Naive thymus-derived CD8-positive, alpha-beta T cell (primary cell): ENCODE measurements around the gene STXBP1. TPM values are rescaled to one million over a fixed set of nuclear protein-coding genes. Genes with fewer than 3 reads are reported as not detected.

Experiments used
- ATAC-seq, 2 donors: fragments of 150-1000 bp; cut with Tn5 transposase in 1 of 2; sonication (Bioruptor Pico), chemical (Tn5 transposase) in 1 of 2; 1 replicate in 1 of 2; 2 replicates in 1 of 2; pipeline ENCODE4 v1.10.0; 2021; ENCODE audit warnings: mild to moderate bottlenecking in 2 of 2, moderate library complexity in 2 of 2
- POLR2A ChIA-PET: fragments of 350-600 bp; sonication (Branson Sonifier 250); formaldehyde crosslinking; loops from one replicate; lab custom pipeline; 2021; ENCODE audit warnings: antibody characterized with exemption; lab: Charles Lee
- DNase-seq, 10 donors: peaks; one replicate each; pipeline versions ENCODE4 v3.0.0 to v3.0.0-alpha.2; 2020 to 2022
- H3K27ac Mint-ChIP-seq, 10 donors: one replicate each; pipeline ENCODE4 v1.8.0; 2020 to 2022; ENCODE audit warnings: mild to moderate bottlenecking in 10 of 10, mixed read lengths in 10 of 10, moderate library complexity in 4 of 10, inconsistent platforms in 1 of 10
- H3K27me3 Mint-ChIP-seq, 5 donors: one replicate each; pipeline ENCODE4 v1.8.0; 2021 to 2022; ENCODE audit warnings: mixed read lengths in 5 of 5
- H3K36me3 Mint-ChIP-seq, 3 donors: one replicate each; pipeline ENCODE4 v1.8.0; 2020 to 2022; ENCODE audit warnings: mixed read lengths in 3 of 3, mild to moderate bottlenecking in 2 of 3, inconsistent platforms in 1 of 3
- H3K4me1 Mint-ChIP-seq, 4 donors: one replicate each; pipeline ENCODE4 v1.8.0; 2021 to 2022; ENCODE audit warnings: mixed read lengths in 4 of 4
- H3K4me3 Mint-ChIP-seq, 10 donors: one replicate each; pipeline ENCODE4 v1.8.0; 2020 to 2022; ENCODE audit warnings: mild to moderate bottlenecking in 10 of 10, mixed read lengths in 10 of 10, moderate library complexity in 6 of 10, inconsistent platforms in 1 of 10
- H3K9me3 Mint-ChIP-seq, 9 donors: one replicate each; pipeline ENCODE4 v1.8.0; 2020 to 2022; ENCODE audit warnings: mixed read lengths in 9 of 9, mild to moderate bottlenecking in 3 of 9, inconsistent platforms in 1 of 9, moderate library complexity in 1 of 9
- polyA plus RNA-seq, 3 donors: library from polyadenylated mRNA; unstranded; fragments of 300-500 nt; fragmentation: Illumina TruSeq; gene quantifications; one replicate each; pipeline ENCODE4 v1.2.3, GENCODE V29; 2021
- total RNA-seq, 8 experiments: library from RNA in 2 of 8; stranded (reverse) in 2 of 8; gene quantifications; one replicate each; pipeline ENCODE4 v1.2.3 and lab custom pipeline; 2021 to 2026

Gene STXBP1
- total and polyA plus RNA-seq, 5 experiments from 2014 or later = 3.4 to 39.7 (median 10.3) TPM

DNA sequence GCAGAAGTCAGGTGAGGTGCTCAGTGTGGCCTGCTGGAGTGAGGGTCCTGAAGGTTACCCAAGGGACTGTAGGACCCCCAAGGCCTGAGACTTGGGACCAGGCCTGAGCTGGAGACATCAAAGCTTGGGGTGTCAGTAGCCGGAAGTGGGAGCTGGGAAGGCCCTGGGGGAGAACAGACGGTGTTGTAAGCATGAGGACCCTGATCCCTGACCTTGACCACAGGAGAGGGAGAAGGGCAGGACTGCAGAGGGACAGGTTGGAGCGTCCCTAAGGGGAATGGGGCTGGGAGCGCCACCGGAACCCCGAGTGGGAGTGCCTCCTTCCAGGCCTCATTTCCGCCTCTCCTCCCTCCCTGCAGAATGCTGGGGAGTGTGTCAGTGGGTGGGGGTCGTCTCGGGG, 104.3 kb downstream of the STXBP1 start:
- ATAC-seq (no peak), DNase-seq (no peak)
- Mint-ChIP-seq H3K27me3 (no peaks in the 10 kb centered on the region), H3K9me3 (no peaks in the 10 kb centered on the region), H3K27ac (peak overlapping the region; percentile 95 to 99 (median 98)), H3K36me3 (no peaks in the 10 kb centered on the region), H3K4me1 (peaks cover 19 to 52% (median 41%) of the 10 kb centered on the region in 4 donors), H3K4me3 (peak overlapping the region; percentile 90 to 100 (median 99))
- POLR2A ChIA-PET = interaction anchor here (1.1 to 3.3 kb wide), 5 partner anchors 17 to 182 kb away, joined by 4 to 19 read pairs (median 6); partner anchors contain the start of gene TOR2A

DNA sequence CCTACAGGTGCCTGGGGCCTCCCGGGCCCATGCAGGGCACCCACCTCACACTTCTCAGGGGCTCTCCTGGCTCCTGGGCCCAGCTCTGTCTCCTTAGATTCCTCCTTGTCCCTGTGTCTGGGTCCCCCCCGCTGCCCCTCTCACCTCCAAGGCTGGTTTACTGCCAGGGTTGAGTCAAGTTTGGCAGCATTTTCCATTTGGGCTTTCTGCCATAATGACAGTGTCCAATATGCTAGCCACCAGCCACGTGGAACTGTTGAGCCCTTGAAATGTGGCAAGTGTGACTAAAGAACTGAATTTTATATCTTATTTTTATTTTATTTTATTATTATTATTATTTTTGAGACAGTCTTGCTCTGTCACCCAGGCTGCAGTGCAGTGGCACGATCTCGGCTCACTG, 105.7 kb downstream of the STXBP1 start:
- Mint-ChIP-seq H3K27ac (peak overlapping the region in 5 of 10 donors; percentile 24 to 89 (median 63)), H3K4me3 (peak overlapping the region in 4 of 10 donors; percentile 22 to 62 (median 40)), H3K36me3 (no peaks in the 10 kb centered on the region), H3K4me1 (peaks cover 19 to 51% (median 37%) of the 10 kb centered on the region in 4 donors), H3K9me3 (no peaks in the 10 kb centered on the region), H3K27me3 (peaks cover 0 to 2% (median 0%) of the 10 kb centered on the region in 5 donors)
- DNase-seq (no peak), ATAC-seq (no peak)
- POLR2A ChIA-PET = interaction anchor here (0.6 to 3.3 kb wide), 4 partner anchors 14 to 152 kb away, joined by 3 to 19 read pairs (median 4); partner anchors contain the start of gene TOR2A

DNA sequence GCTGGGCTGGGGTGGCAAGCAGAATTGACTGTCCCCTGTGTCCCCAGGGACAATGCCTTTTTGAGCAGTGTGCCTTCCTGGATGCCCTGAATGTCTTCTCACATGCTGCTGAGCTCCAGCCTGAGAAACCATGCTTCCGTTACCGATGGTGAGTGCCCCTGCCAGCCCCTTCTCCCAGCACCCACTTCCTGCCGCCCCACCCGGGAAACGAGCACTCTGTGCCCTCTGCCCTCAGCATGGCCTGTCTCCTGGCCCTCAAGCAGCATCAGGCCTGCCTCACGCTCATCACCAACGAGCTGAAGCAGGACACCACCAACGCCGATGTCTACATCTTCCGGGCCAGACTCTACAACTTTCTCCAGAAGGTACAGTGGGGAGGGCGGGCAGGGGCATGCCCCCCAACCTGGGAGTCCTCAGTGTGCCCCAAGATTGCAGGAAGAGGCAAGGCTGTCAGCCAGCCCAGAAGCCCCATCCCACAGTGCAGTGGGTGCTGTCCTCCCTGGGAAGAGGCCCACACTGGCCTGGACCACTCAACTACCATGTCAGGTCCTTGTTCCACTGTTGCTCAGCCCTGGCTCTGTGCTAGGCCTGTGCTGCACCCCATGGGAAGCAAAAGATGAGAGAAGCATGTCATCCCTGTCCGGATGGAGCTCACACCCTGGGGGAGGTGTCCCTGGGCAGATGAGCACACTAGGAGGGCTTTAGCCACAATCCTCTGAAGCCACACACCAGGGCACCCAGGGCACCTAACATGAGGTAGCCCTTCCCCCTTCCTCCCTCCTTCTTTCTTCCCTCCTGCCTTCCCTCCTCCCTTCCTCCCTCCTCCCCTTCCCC, 108.2 kb downstream of the STXBP1 start:
- Mint-ChIP-seq H3K27me3 (peaks cover 0 to 2% (median 0%) of the 10 kb centered on the region in 5 donors), H3K4me1 (peaks cover 19 to 45% (median 35%) of the 10 kb centered on the region in 4 donors), H3K4me3 (peak overlapping the region; percentile 44 to 90 (median 76)), H3K27ac (peak overlapping the region; percentile 71 to 97 (median 94)), H3K9me3 (no peaks in the 10 kb centered on the region), H3K36me3 (no peaks in the 10 kb centered on the region)
- POLR2A ChIA-PET = interaction anchor here (1.1 to 1.6 kb wide), 8 partner anchors 11 to 150 kb away, joined by 3 to 6 read pairs (median 4); partner anchors contain the start of gene TOR2A
- DNase-seq (peak in 6 of 10 donors; percentile 15 to 54 (median 44)), ATAC-seq (peak; percentile 13)

DNA sequence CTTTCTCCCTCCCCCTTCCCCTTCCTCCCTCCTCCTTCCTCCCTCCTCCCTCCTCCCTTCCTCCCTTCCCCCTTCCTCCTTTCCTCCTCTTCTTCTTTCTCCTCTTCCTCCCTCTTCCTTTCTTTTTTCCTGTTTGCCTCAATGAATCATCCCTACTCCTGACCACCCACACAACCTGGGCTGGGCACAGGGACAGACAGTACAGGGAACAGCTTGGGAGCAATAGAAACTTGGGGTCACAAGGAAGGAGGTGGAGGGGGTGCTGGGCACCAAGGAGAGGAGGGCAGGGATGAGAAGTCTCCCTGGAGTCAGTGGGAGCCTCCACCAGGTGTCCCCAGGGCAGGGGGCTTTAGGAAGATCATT, 108.8 kb downstream of the STXBP1 start:
- Mint-ChIP-seq H3K9me3 (no peaks in the 10 kb centered on the region), H3K4me1 (peaks cover 16 to 41% (median 29%) of the 10 kb centered on the region in 4 donors), H3K36me3 (no peaks in the 10 kb centered on the region), H3K4me3 (peak overlapping the region; percentile 42 to 82 (median 59)), H3K27ac (peak overlapping the region; percentile 47 to 95 (median 86)), H3K27me3 (peaks cover 0 to 2% (median 0%) of the 10 kb centered on the region in 5 donors)
- no peak for DNase-seq
- ATAC-seq = no peak
- POLR2A ChIA-PET = interaction anchor here (1.1 to 1.6 kb wide), 6 partner anchors 14 to 113 kb away, joined by 3 to 5 read pairs (median 4); partner anchors contain the start of gene TOR2A

DNA sequence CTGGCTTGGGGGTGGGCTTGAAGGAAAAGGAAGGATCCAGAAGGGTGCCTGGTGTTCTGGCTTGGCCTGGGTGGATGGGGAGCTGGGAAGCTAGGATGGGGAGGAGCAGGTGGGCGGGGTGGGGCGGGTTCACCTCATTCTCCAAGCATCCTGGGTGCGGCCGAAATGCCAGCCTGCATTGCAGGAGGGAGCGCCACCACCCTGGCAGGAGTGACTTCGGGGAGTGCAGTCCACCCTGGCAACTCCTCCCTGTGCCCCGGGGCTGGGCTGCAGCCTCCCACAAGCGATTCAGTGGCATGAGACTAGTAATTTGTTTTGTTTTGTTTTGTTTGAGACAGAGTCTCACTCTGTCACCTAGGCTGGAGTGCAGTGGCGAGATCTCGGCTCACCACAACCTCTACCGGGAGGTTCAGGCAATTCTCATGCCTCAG, 109.3 kb downstream of the STXBP1 start:
- ATAC-seq = peak; percentile 35 to 39
- Mint-ChIP-seq H3K27me3 (peaks cover 0 to 2% (median 0%) of the 10 kb centered on the region in 5 donors), H3K4me1 (peaks cover 13 to 35% (median 24%) of the 10 kb centered on the region in 4 donors), H3K9me3 (no peaks in the 10 kb centered on the region), H3K4me3 (peak overlapping the region; percentile 39 to 82 (median 63)), H3K36me3 (no peaks in the 10 kb centered on the region), H3K27ac (peak overlapping the region in 9 of 10 donors; percentile 39 to 95 (median 86))
- POLR2A ChIA-PET = interaction anchor here (1.3 kb wide), 1 partner anchor 16 kb away, joined by 4 read pairs; no protein-coding TSS in a partner anchor
- DNase-seq = peak in 1 of 10 donors; percentile 29

DNA sequence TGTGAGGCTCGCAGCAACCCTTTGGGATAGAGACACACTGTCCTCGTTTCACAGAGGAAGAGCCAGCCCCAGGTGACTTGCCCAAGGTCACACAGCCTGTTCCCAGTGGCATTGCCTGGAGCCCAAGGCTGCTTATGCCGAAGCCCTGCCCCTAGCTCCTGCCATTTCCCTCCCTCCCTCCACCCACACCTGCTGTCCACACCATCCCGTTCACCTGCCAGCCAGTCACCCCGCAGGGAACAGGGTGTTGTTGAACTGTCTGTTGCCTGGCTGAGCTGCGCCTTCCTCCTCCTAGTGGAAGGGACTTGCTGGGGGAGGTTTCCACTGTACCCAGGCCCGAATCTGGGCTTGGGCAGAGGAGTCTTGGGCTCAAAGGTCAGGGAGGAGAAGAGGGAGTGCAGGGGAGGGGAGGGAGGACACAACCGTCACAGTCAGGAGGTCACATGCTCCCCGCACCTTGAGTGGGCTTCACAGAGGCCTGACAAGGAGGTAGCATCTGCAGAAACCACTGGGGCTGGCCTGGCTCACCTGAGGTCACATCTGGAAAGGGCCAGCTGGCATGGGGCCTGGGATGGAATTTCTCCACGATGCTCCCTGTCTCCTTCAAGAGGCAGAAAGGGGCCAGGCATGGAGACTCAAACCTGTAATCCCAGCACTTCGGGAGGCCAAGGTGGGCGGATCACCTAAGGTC, 110.1 kb downstream of the STXBP1 start:
- Mint-ChIP-seq H3K27ac (peak overlapping the region in 7 of 10 donors; percentile 53 to 93 (median 66)), H3K36me3 (no peaks in the 10 kb centered on the region), H3K9me3 (no peaks in the 10 kb centered on the region), H3K4me3 (peak overlapping the region in 1 of 10 donors; percentile 60), H3K27me3 (peaks cover 0 to 2% (median 0%) of the 10 kb centered on the region in 5 donors), H3K4me1 (peaks cover 13 to 34% (median 24%) of the 10 kb centered on the region in 4 donors)
- ATAC-seq (no peak), DNase-seq (no peak)
- POLR2A ChIA-PET = no interaction called here

DNA sequence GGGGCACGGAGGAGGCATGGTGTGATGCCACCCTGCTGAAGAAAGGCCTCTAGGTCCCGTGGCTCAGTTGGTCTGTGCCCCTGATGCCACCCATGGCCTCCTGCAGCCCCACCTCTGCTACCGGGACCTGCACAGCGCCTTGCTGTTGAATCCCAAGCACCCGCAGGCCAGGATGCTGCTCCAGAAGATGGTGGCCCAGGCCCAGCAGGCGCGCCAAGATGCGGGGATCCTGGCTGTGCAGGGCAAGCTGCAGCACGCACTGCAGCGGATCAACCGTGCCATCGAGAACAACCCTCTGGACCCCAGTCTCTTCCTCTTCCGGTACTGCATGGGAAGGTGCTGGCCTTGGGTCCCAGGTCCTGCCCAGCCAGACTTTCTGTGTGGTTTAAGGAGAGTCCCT, 110.9 kb downstream of the STXBP1 start:
- Mint-ChIP-seq H3K27me3 (peaks cover 0 to 2% (median 0%) of the 10 kb centered on the region in 5 donors), H3K4me3 (no peak overlapping the region), H3K27ac (peak overlapping the region in 3 of 10 donors; percentile 14 to 56 (median 39)), H3K36me3 (no peaks in the 10 kb centered on the region), H3K9me3 (no peaks in the 10 kb centered on the region), H3K4me1 (peaks cover 13 to 34% (median 24%) of the 10 kb centered on the region in 4 donors)
- POLR2A ChIA-PET = interaction anchor here (0.8 kb wide), 1 partner anchor 9 kb away, joined by 3 read pairs; no protein-coding TSS in a partner anchor
- ATAC-seq = no peak
- DNase-seq = no peak

DNA sequence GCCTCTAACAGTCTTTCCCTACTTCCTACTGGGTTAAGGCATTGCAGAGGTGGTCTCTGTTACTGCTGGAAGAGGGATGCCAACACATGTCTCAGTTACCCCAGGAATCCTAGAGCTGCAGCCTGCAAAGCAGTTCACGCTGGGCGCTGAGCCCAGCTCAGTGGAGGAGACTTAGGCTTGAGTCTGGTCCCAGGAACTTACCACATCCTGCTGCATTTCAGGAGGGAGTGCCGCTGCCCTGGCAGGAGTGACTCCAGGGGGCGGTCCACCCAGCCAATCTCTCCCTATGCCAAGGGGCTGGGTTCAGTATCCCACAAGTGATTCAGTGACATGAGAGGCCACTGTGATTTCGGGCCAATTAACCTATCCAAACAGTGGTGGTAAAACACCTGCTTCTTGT, 111.4 kb downstream of the STXBP1 start:
- H3K9me3 Mint-ChIP-seq = no peaks in the 10 kb centered on the region

DNA sequence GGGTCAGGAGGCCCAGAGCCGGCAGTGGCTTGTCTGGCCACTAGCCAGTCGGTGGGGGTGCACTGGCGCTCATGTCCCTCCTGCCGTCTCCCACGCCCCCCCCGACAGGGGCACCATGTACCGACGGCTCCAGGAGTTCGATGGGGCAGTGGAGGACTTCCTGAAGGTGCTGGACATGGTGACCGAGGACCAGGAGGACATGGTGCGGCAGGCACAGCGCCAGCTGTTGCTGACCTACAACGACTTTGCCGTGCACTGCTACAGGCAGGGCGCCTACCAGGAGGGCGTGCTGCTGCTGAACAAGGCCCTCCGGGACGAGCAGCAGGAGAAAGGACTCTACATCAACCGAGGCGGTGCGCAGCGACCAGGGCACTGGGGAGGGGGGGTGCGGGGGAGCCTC, 111.9 kb downstream of the STXBP1 start:
- H3K27ac Mint-ChIP-seq = peak overlapping the region in 1 of 10 donors; percentile 42
- peaks cover 13 to 34% (median 23%) of the 10 kb centered on the region in 4 donors for H3K4me1 Mint-ChIP-seq
- POLR2A ChIA-PET = interaction anchor here (0.7 to 1.2 kb wide), 3 partner anchors 10 to 14 kb away, joined by 3 to 5 read pairs (median 3); partner anchors contain the start of gene TOR2A
- H3K27me3 Mint-ChIP-seq = peaks cover 0 to 2% (median 0%) of the 10 kb centered on the region in 5 donors
- no peaks in the 10 kb centered on the region for H3K36me3 Mint-ChIP-seq
- no peaks in the 10 kb centered on the region for H3K9me3 Mint-ChIP-seq
- no peak overlapping the region for H3K4me3 Mint-ChIP-seq
- DNase-seq (no peak), ATAC-seq (no peak)

More for the DNA sequence above, 111.4 kb downstream of the STXBP1 start:
- peaks cover 13 to 34% (median 24%) of the 10 kb centered on the region in 4 donors for H3K4me1 Mint-ChIP-seq
- no peaks in the 10 kb centered on the region for H3K36me3 Mint-ChIP-seq
- POLR2A ChIA-PET = interaction anchor here (0.7 to 0.8 kb wide), 2 partner anchors 9 to 11 kb away, joined by 3 to 5 read pairs; partner anchors contain the start of gene TOR2A
- H3K27ac Mint-ChIP-seq = peak overlapping the region in 5 of 10 donors; percentile 14 to 56 (median 42)
- H3K4me3 Mint-ChIP-seq = no peak overlapping the region
- ATAC-seq (no peak), DNase-seq (no peak)
- H3K27me3 Mint-ChIP-seq = peaks cover 0 to 2% (median 0%) of the 10 kb centered on the region in 5 donors

DNA sequence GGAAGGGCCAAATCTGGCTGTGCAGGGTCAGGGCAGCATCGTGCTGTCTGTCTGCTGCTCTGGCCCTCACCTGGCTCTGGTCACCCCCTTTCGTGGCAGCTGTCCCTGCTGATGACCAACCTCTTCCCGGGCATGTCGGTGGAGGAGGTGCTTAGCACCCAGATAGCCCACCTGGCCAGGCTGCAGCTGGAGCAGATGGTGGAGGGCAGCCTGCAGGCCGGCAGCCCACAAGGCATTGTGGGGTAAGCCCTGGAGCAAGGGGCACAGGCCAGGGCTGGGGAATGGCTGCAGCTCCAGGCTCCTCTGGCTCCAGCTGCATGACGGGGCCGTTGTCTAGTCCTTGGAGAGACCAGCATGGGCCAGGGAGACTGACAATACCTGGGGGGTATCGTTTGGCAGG, 114.8 kb downstream of the STXBP1 start:
- no peak overlapping the region for H3K27ac Mint-ChIP-seq
- no peaks in the 10 kb centered on the region for H3K9me3 Mint-ChIP-seq
- peaks cover 0 to 4% (median 0%) of the 10 kb centered on the region in 3 donors for H3K36me3 Mint-ChIP-seq
- H3K4me1 Mint-ChIP-seq = peaks cover 0 to 13% (median under 1%) of the 10 kb centered on the region in 4 donors
- H3K4me3 Mint-ChIP-seq = no peak overlapping the region
- ATAC-seq (no peak), DNase-seq (no peak)
- H3K27me3 Mint-ChIP-seq = peaks cover 0 to 2% (median 0%) of the 10 kb centered on the region in 5 donors
- POLR2A ChIA-PET = interaction anchor here (0.7 kb wide), 1 partner anchor 11 kb away, joined by 4 read pairs; the partner anchor contains the start of gene PTRH1

DNA sequence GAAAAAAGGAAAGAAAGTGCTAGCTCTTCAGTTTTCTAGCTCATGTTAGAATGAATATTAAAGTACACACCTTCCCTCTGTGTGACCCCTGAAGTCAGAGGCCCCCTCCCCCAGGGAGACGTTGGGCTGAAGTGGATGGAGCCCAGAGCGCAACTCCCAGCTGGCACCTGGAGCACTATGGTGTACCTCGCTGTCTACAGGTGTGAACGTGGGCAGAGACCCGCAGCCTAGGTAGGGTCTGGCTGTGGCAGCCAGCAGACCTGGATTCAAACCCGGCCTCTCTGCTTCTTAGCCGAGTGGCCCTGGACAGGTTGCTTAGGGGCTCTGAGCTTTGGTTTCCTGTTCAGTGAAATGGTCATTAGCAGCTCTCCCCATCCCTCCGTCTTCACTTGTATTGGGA, 116.7 kb downstream of the STXBP1 start:
- Mint-ChIP-seq H3K36me3 (peaks cover 0 to 5% (median 0%) of the 10 kb centered on the region in 3 donors), H3K9me3 (no peaks in the 10 kb centered on the region), H3K4me1 (peaks cover 4 to 5% (median 5%) of the 10 kb centered on the region in 4 donors), H3K4me3 (no peak overlapping the region), H3K27me3 (no peaks in the 10 kb centered on the region), H3K27ac (peak overlapping the region in 1 of 10 donors; percentile 15)
- DNase-seq = no peak
- POLR2A ChIA-PET = no interaction called here
- ATAC-seq = no peak
